Measurements from ENCODE around the gene MPRIP. TPM values are rescaled to one million over a fixed set of nuclear protein-coding genes. Genes with fewer than 3 reads are reported as not detected.

Gene MPRIP
- total and polyA plus RNA-seq, 2 donors (not counting 1 experiment from before 2014, with no cell fraction given), result 130 to 299 TPM

- POLR2A ChIA-PET, result no interaction called here
Measured at GRCh38 chr17:17055286-17056155, 13.3 kb downstream of the MPRIP start.

DNA sequence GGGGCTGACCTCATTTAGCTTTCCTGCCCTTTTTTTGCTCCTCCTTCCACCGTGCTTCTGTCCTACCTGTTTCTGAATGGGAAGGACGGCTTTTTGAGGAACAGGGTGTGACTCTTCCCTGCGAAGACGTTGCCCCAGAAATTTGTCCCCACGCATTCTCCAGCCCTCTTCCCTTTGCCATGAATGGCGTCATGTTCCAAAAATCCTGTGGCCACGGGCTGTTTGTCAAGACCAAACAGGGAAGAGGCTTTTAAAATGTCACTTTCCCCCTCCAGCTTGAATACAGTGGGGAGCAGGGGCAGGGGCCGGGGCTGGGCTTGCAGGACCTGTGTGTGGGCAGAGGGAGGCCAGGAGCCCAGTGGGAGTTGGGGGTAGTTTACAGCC lies 13.9 kb downstream of the MPRIP start:
- H3K27ac Mint-ChIP-seq, result no peak overlapping the region
- no peak for DNase-seq
- WGBS (ENCODE audit: insufficient coverage), result 94% methylated on average over 5 of the region's 8 CpGs
- Histone ChIP-seq H2AFZ (ENCODE audit: insufficient read depth, low read depth, low read length, poor library complexity, severe bottlenecking) (no peak overlapping the region), H4K20me1 (ENCODE audit: control insufficient read depth, insufficient read depth, low read length, poor library complexity, severe bottlenecking) (peaks cover 100% of the 10 kb centered on the region), H3K4me2 (replicated peaks; ENCODE audit: low read depth, low read length, poor library complexity, severe bottlenecking) (no peak overlapping the region), H3K4me1 (ENCODE audit: control insufficient read depth in 2 of 2, insufficient read depth in 2 of 2, low read length in 2 of 2) (peaks cover 26 to 29% of the 10 kb centered on the region in 2 donors), H3K9ac (ENCODE audit: low read length) (no peak overlapping the region), H3K27me3 (replicated peaks in 1 of 4; ENCODE audit: control extremely low read depth in 1 of 4, control insufficient read depth in 3 of 4, insufficient read depth in 4 of 4, low read length in 3 of 4) (no peaks in the 10 kb centered on the region), H3K27ac (ENCODE audit: low read length in 2 of 2) (no peak overlapping the region), H3K79me2 (ENCODE audit: control insufficient read depth, insufficient read depth, low read length) (peaks cover 99% of the 10 kb centered on the region), H3K9me3 (ENCODE audit: control extremely low read depth in 1 of 3, control insufficient read depth in 2 of 3, insufficient read depth in 1 of 3, low read length in 2 of 3) (no peaks in the 10 kb centered on the region), H3K36me3 (replicated peaks in 1 of 2; ENCODE audit: control extremely low read depth in 1 of 2, control insufficient read depth in 1 of 2, extremely low read depth in 1 of 2, insufficient read depth in 2 of 2, low read length in 1 of 2) (peaks cover 0 to 22% of the 10 kb centered on the region in 2 experiments), H3K4me3 (ENCODE audit: control extremely low read depth in 1 of 5, extremely low read depth in 1 of 5, insufficient read depth in 1 of 5, low read depth in 2 of 5, low read length in 4 of 5) (no peak overlapping the region)
- POLR2A ChIA-PET, result no interaction called here
- TF ChIP-seq, protein P1, sequence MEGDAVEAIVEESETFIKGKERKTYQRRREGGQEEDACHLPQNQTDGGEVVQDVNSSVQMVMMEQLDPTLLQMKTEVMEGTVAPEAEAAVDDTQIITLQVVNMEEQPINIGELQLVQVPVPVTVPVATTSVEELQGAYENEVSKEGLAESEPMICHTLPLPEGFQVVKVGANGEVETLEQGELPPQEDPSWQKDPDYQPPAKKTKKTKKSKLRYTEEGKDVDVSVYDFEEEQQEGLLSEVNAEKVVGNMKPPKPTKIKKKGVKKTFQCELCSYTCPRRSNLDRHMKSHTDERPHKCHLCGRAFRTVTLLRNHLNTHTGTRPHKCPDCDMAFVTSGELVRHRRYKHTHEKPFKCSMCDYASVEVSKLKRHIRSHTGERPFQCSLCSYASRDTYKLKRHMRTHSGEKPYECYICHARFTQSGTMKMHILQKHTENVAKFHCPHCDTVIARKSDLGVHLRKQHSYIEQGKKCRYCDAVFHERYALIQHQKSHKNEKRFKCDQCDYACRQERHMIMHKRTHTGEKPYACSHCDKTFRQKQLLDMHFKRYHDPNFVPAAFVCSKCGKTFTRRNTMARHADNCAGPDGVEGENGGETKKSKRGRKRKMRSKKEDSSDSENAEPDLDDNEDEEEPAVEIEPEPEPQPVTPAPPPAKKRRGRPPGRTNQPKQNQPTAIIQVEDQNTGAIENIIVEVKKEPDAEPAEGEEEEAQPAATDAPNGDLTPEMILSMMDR (IDR thresholded peaks at IDR 0.05), result no peak
- TF ChIP-seq EZH2 (IDR thresholded peaks at IDR 0.05; ENCODE audit: borderline replicate concordance, insufficient read depth, low read depth, low read length, poor library complexity, severe bottlenecking), result no peak
- no peak for ATAC-seq (ENCODE audit: low read depth)
- intact Hi-C loops (cut with micrococcal nuclease), result no loop called here
- peaks cover 42% of the 10 kb centered on the region for H3K4me1 Mint-ChIP-seq
- no peaks in the 10 kb centered on the region for H3K9me3 Mint-ChIP-seq (ENCODE audit: insufficient read depth)
- H3K27me3 Mint-ChIP-seq, result no peaks in the 10 kb centered on the region
- no peak overlapping the region for H3K4me3 Mint-ChIP-seq
- CTCF ChIA-PET, result no interaction called here

More at GRCh38 chr17:17055286-17056155, 13.3 kb downstream of the MPRIP start:
- DNase-seq (no peak), ATAC-seq (ENCODE audit: low read depth) (no peak)
- Histone ChIP-seq H3K27ac (ENCODE audit: low read length in 2 of 2) (no peak overlapping the region), H3K36me3 (replicated peaks in 1 of 2; ENCODE audit: control extremely low read depth in 1 of 2, control insufficient read depth in 1 of 2, extremely low read depth in 1 of 2, insufficient read depth in 2 of 2, low read length in 1 of 2) (peaks cover 0 to 22% of the 10 kb centered on the region in 2 experiments), H3K27me3 (replicated peaks in 1 of 4; ENCODE audit: control extremely low read depth in 1 of 4, control insufficient read depth in 3 of 4, insufficient read depth in 4 of 4, low read length in 3 of 4) (no peaks in the 10 kb centered on the region), H3K79me2 (ENCODE audit: control insufficient read depth, insufficient read depth, low read length) (peaks cover 99% of the 10 kb centered on the region), H3K4me1 (ENCODE audit: control insufficient read depth in 2 of 2, insufficient read depth in 2 of 2, low read length in 2 of 2) (peaks cover 32 to 33% of the 10 kb centered on the region in 2 donors), H3K4me3 (ENCODE audit: control extremely low read depth in 1 of 5, extremely low read depth in 1 of 5, insufficient read depth in 1 of 5, low read depth in 2 of 5, low read length in 4 of 5) (no peak overlapping the region), H2AFZ (ENCODE audit: insufficient read depth, low read depth, low read length, poor library complexity, severe bottlenecking) (no peak overlapping the region), H3K9ac (ENCODE audit: low read length) (no peak overlapping the region), H3K4me2 (replicated peaks; ENCODE audit: low read depth, low read length, poor library complexity, severe bottlenecking) (no peak overlapping the region), H3K9me3 (ENCODE audit: control extremely low read depth in 1 of 3, control insufficient read depth in 2 of 3, insufficient read depth in 1 of 3, low read length in 2 of 3) (no peaks in the 10 kb centered on the region), H4K20me1 (ENCODE audit: control insufficient read depth, insufficient read depth, low read length, poor library complexity, severe bottlenecking) (peaks cover 100% of the 10 kb centered on the region)
- H3K4me3 Mint-ChIP-seq, result no peak overlapping the region
- no peak for TF ChIP-seq EZH2 (IDR thresholded peaks at IDR 0.05; ENCODE audit: borderline replicate concordance, insufficient read depth, low read depth, low read length, poor library complexity, severe bottlenecking)
- TF ChIP-seq, protein P1 (IDR thresholded peaks at IDR 0.05), result no peak
- H3K27me3 Mint-ChIP-seq, result no peaks in the 10 kb centered on the region
- H3K4me1 Mint-ChIP-seq, result peaks cover 44% of the 10 kb centered on the region
- WGBS (ENCODE audit: insufficient coverage), result 93% methylated on average over 10 of the region's 16 CpGs
- H3K9me3 Mint-ChIP-seq (ENCODE audit: insufficient read depth), result no peaks in the 10 kb centered on the region
- intact Hi-C loops (cut with micrococcal nuclease), result no loop called here
- H3K27ac Mint-ChIP-seq, result no peak overlapping the region
- CTCF ChIA-PET, result no interaction called here
